GM18870 (cell line): ENCODE results near the gene ERN2.
"Not testable (repeated sequence)": the region's sequence is repeated elsewhere in the genome, so short reads cannot be mapped to it uniquely, and the experiment has no call there.

Source experiments
- ATAC-seq: cut with Tn5 transposase; IDR thresholded peaks from one replicate; pipeline ENCODE4 v1.9.1; 2021; ENCODE audit warnings: moderate library complexity; ENCODE audit not compliant: unreplicated experiment

The ERN2 gene

GRCh38 chr16:23722613-23723240 is 9.7 kb upstream of the ERN2 start:
- ATAC-seq, result not testable (repeated sequence)

- no peak for ATAC-seq
Observed at GRCh38 chr16:23716484-23716883, 3.5 kb upstream of the ERN2 start.

- ATAC-seq, result no peak
Observed at GRCh38 chr16:23711785-23712184, 1.2 kb downstream of the ERN2 start.

- no peak for ATAC-seq
Observed at GRCh38 chr16:23710504-23710903, 2.5 kb downstream of the ERN2 start.

GRCh38 chr16:23710008-23710407 is 3.0 kb downstream of the ERN2 start:
- ATAC-seq, result no peak

- ATAC-seq, result no peak
Observed at GRCh38 chr16:23709536-23709935, 3.5 kb downstream of the ERN2 start.

- no peak for ATAC-seq
Observed at GRCh38 chr16:23706439-23706838, 6.6 kb downstream of the ERN2 start.

- no peak for ATAC-seq
Observed at GRCh38 chr16:23705517-23705902, 7.5 kb downstream of the ERN2 start.

GRCh38 chr16:23704772-23705516 is 8.1 kb downstream of the ERN2 start:
- no peak for ATAC-seq

GRCh38 chr16:23702951-23703350 is 10.1 kb downstream of the ERN2 start:
- ATAC-seq, result no peak

- no peak for ATAC-seq
Observed at GRCh38 chr16:23701045-23701444, 12.0 kb downstream of the ERN2 start.

GRCh38 chr16:23700509-23700908 is 12.5 kb downstream of the ERN2 start:
- ATAC-seq, result no peak

- no peak for ATAC-seq
Observed at GRCh38 chr16:23700093-23700492, 12.9 kb downstream of the ERN2 start.

GRCh38 chr16:23699100-23699499 is 13.9 kb downstream of the ERN2 start:
- ATAC-seq, result no peak

GRCh38 chr16:23695756-23696155 is 17.3 kb downstream of the ERN2 start:
- ATAC-seq, result no peak

GRCh38 chr16:23694644-23695373 is 18.2 kb downstream of the ERN2 start:
- ATAC-seq, result no peak

- no peak for ATAC-seq
Observed at GRCh38 chr16:23694265-23694643, 18.8 kb downstream of the ERN2 start.

- no peak for ATAC-seq
Observed at GRCh38 chr16:23692190-23692837, 20.7 kb downstream of the ERN2 start.

GRCh38 chr16:23691483-23692189 is 21.4 kb downstream of the ERN2 start:
- no peak for ATAC-seq

GRCh38 chr16:23690771-23691482 is 22.1 kb downstream of the ERN2 start:
- no peak for ATAC-seq
